Activated CD8-positive, alpha-beta T cell treated with anti-CD3 and anti-CD28 coated beads for 36 hours (primary cell): ENCODE results near the gene PLCB3. TPM values are rescaled to one million over a fixed set of nuclear protein-coding genes. Genes with fewer than 3 reads are reported as not detected.

Experiments used
- ATAC-seq: fragments of 200-7000 bp; cut with Tn5 transposase; one replicate; pipeline ENCODE4 v1.10.0; 2021; ENCODE audit warnings: mild to moderate bottlenecking, moderate library complexity
- CTCF ChIA-PET: fragments of 350-600 bp; sonication (Branson Sonifier 250); formaldehyde crosslinking; loops from one replicate; lab custom pipeline; 2021; ENCODE audit warnings: antibody characterized with exemption; lab: Charles Lee
- POLR2A ChIA-PET: fragments of 350-600 bp; sonication (Branson Sonifier 250); formaldehyde crosslinking; loops from one replicate; lab custom pipeline; 2021; ENCODE audit warnings: antibody characterized with exemption; lab: Charles Lee
- DNase-seq: peaks from one replicate; pipeline ENCODE4 v3.0.0-alpha.2; 2020
- H3K27ac Mint-ChIP-seq: one replicate; pipeline ENCODE4 v1.8.0; 2021; ENCODE audit warnings: mild to moderate bottlenecking, mixed read lengths
- H3K27me3 Mint-ChIP-seq: one replicate; pipeline ENCODE4 v1.8.0; 2021; ENCODE audit warnings: mixed read lengths
- H3K36me3 Mint-ChIP-seq: one replicate; pipeline ENCODE4 v1.8.0; 2021; ENCODE audit warnings: low read depth, mixed read lengths
- H3K4me1 Mint-ChIP-seq: one replicate; pipeline ENCODE4 v1.8.0; 2021; ENCODE audit warnings: low read depth, mixed read lengths
- H3K4me3 Mint-ChIP-seq: one replicate; pipeline ENCODE4 v1.8.0; 2021; ENCODE audit warnings: mild to moderate bottlenecking, moderate library complexity, mixed read lengths
- H3K9me3 Mint-ChIP-seq: one replicate; pipeline ENCODE4 v1.8.0; 2021; ENCODE audit warnings: mixed read lengths
- CTCF ChIP-seq: fragments of 200-600 bp; IDR thresholded peaks from one replicate; pipeline ENCODE4 v1.8.0; 2022; ENCODE audit warnings: antibody characterized with exemption, mild to moderate bottlenecking
- intact Hi-C: fragments of 100-400 bp; cut with micrococcal nuclease; formaldehyde crosslinking; loops from one replicate; pipeline ENCODE4 v1.10.0; 2022
- total RNA-seq, 2 experiments: library from RNA; stranded (reverse); gene quantifications; one replicate each; pipeline ENCODE4 v1.2.3, GENCODE V29; 2021

The PLCB3 gene
- total RNA-seq, 2 experiments from 2014 or later: 8.7 to 9.6 TPM

DNA sequence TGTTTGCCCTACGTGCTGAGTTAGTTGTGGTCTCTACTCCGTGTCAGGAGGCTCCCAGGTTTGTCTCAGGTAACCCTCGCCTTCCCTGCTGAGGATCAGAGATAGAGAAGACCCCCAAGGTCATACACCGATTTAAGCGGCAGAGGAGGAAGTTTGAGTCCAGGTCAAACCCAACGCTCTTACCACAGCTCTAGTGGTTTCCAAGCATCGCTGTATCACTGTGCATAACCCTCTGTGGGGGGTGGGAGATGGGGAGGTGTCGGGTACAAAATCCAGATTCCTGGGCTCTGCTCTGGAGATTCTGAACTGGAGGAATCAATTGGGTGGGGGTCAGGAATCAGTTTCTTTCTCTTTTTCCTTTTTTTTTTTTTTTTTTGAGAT lies 20.4 kb upstream of the PLCB3 start:
- DNase-seq: no peak
- Mint-ChIP-seq H3K27me3 (no peaks in the 10 kb centered on the region), H3K36me3 (peaks cover 13% of the 10 kb centered on the region), H3K9me3 (no peaks in the 10 kb centered on the region), H3K4me3 (peak overlapping the region; percentile 81), H3K27ac (peak overlapping the region; percentile 83), H3K4me1 (peaks cover 34% of the 10 kb centered on the region)
- ChIA-PET POLR2A (interaction anchor here (1.0 to 4.6 kb wide), 6 partner anchors 9 to 44 kb away, joined by 3 to 39 read pairs (median 4); partner anchors contain the start of gene FERMT3), CTCF (interaction anchor here (1.1 to 1.5 kb wide), 4 partner anchors 26 to 73 kb away, joined by 3 to 5 read pairs (median 4); no protein-coding TSS in a partner anchor)
- intact Hi-C loops: no loop called here
- no peak for ATAC-seq
- no peak for TF ChIP-seq CTCF

- no peak for TF ChIP-seq CTCF
- intact Hi-C loops: no loop called here
- Mint-ChIP-seq H3K4me1 (peaks cover 34% of the 10 kb centered on the region), H3K27ac (no peak overlapping the region), H3K27me3 (no peaks in the 10 kb centered on the region), H3K36me3 (peaks cover 13% of the 10 kb centered on the region), H3K9me3 (no peaks in the 10 kb centered on the region), H3K4me3 (peak overlapping the region; percentile 81)
- ATAC-seq: no peak
- POLR2A ChIA-PET: interaction anchor here (0.8 to 4.6 kb wide), 9 partner anchors 8 to 85 kb away, joined by 3 to 39 read pairs (median 4); partner anchors contain the start of gene FERMT3
- CTCF ChIA-PET: interaction anchor here (0.9 to 1.5 kb wide), 3 partner anchors 15 to 40 kb away, joined by 3 to 5 read pairs (median 3); no protein-coding TSS in a partner anchor
- no peak for DNase-seq
These were observed 19.8 kb upstream of the PLCB3 start for GRCh38 chr11:64231546-64231945.

DNA sequence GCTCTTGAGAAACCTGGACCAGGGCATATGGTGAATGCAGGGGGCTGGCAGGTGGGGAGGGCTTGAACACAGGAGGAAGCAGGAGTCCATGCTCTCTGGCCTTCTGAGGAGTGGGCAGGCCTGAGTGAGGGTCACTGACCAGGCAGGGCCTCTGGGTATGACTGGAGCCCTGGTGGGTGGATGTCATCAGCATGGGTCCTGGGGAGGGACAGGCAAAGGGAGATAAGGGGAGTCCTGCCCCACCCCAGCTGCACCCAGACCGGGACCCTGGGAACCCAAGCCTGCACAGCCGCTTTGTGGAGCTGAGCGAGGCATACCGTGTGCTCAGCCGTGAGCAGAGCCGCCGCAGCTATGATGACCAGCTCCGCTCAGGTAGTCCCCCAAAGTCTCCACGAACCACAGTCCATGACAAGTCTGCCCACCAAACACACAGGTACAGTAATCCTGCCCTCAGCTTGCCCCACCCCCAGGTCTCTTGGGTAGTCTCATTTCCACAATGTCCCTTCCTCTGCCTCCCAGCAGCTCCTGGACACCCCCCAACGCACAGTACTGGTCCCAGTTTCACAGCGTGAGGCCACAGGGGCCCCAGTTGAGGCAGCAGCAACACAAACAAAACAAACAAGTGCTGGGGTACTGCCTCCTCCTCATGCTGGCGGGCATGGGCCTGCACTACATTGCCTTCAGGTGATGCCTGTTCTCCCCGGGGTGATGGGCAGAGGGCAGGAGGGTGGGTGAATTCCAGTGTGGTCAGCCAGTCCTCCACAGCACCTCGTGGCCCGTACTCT lies 19.0 kb upstream of the PLCB3 start:
- peaks cover 31% of the 10 kb centered on the region for H3K4me1 Mint-ChIP-seq
- intact Hi-C loops: no loop called here
- H3K27me3 Mint-ChIP-seq: no peaks in the 10 kb centered on the region
- ChIA-PET POLR2A (interaction anchor here (0.8 to 4.6 kb wide), 11 partner anchors 7 to 84 kb away, joined by 3 to 39 read pairs (median 5); partner anchors contain the start of gene FERMT3), CTCF (interaction anchor here (0.9 to 1.6 kb wide), 3 partner anchors 16 to 72 kb away, joined by 3 to 9 read pairs (median 4); no protein-coding TSS in a partner anchor)
- ATAC-seq (no peak), DNase-seq (no peak)
- H3K9me3 Mint-ChIP-seq: no peaks in the 10 kb centered on the region
- no peak for TF ChIP-seq CTCF
- H3K27ac Mint-ChIP-seq: peak overlapping the region; percentile 11
- peaks cover 14% of the 10 kb centered on the region for H3K36me3 Mint-ChIP-seq
- peak overlapping the region; percentile 81 for H3K4me3 Mint-ChIP-seq

DNA sequence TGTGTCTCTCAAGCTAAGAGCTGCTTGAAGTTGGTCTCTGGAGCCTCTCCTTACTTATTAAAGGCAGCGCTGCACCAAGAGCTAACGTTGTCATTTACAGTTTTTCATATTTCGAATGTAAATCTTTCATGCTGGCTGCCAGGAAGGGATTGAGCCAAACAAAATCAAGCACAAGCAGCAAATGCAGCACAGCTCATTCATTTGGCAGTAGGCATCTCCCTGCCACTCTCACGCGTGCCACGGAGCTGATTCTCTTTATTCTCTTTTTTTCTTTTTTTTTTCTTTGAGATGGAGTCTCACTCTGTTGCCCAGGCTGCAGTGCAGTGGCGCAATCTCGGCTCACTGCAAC lies 18.4 kb upstream of the PLCB3 start:
- DNase-seq (no peak), ATAC-seq (no peak)
- intact Hi-C loops: no loop called here
- no peak overlapping the region for H3K27ac Mint-ChIP-seq
- ChIA-PET POLR2A (interaction anchor here (1.0 to 4.6 kb wide), 5 partner anchors 9 to 37 kb away, joined by 5 to 39 read pairs (median 6); partner anchors contain the start of gene FERMT3), CTCF (interaction anchor here (0.9 to 1.6 kb wide), 3 partner anchors 27 to 71 kb away, joined by 3 to 9 read pairs (median 4); no protein-coding TSS in a partner anchor)
- H3K4me3 Mint-ChIP-seq: no peak overlapping the region
- H3K36me3 Mint-ChIP-seq: peaks cover 17% of the 10 kb centered on the region
- no peaks in the 10 kb centered on the region for H3K27me3 Mint-ChIP-seq
- no peak for TF ChIP-seq CTCF
- H3K4me1 Mint-ChIP-seq: peaks cover 32% of the 10 kb centered on the region
- no peaks in the 10 kb centered on the region for H3K9me3 Mint-ChIP-seq
